NK-92 (cell line): ENCODE results near the gene GALNT2.

Experiments
- DNase-seq: peaks from one replicate; lab custom pipeline; 2025; ENCODE audit not compliant: unreplicated experiment; lab: John Stamatoyannopoulos, UW

Gene GALNT2

DNA sequence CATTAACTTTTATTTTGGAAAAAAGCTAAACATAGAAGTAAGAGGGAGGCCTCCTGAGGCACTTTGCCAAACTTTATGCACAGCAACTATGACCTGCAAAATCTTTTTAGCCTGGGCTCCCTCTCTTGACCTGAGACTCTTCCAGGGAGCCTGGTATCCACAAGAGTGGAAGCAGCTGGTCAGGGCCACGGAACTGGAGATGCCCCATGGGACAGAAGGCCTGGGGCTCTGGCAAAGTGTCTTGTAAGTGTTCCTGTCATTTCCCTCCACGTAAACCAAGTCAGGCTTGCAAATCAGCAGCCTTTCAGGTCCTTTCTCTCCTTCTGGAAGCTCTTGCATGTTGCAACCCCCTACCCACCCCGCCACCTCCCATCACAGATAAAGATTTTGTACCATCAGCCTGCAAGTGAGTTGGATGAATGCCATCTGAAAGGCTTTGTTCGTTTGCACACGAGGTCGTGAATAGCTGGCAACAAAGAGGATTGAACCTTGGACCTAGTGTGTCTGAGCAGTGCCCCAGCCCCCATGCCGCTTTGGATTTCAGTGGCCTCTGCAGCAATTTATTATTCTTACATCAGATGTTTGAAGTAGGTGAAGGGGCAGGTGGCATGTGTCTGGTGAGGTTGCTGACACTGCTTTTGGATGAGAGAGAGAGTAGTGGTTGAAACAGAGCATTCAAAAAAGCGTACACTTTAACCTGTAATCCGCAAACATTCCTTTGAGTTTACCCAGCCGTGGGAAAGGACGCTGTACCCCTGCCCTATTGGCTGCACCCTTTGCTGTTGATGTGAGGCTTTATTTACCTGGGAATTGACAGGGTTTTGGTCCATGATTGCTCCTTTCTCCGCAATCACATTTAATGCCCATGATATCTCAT lies 91.6 kb downstream of the GALNT2 start:
- no peak for DNase-seq

DNA sequence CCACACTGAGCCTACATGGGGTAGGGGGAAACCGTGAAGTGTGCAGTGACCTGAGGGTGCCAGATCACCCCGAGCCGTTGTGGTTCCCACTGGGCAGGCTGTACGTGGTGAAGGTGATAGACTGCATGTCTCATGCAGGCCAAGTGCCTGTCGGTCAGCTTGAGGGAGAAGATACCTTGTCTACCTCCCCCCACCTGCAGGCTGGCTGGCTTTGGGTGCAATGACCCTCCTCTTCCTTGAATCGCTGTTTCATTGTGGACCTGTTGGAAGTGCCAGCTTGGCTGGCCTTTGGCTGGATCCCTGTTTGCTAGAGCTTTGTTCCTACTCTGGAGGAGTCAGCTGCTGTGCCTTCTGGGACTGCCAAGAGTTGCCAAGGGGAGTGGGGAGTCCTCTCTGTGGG lies 92.5 kb downstream of the GALNT2 start:
- DNase-seq, result no peak

DNA sequence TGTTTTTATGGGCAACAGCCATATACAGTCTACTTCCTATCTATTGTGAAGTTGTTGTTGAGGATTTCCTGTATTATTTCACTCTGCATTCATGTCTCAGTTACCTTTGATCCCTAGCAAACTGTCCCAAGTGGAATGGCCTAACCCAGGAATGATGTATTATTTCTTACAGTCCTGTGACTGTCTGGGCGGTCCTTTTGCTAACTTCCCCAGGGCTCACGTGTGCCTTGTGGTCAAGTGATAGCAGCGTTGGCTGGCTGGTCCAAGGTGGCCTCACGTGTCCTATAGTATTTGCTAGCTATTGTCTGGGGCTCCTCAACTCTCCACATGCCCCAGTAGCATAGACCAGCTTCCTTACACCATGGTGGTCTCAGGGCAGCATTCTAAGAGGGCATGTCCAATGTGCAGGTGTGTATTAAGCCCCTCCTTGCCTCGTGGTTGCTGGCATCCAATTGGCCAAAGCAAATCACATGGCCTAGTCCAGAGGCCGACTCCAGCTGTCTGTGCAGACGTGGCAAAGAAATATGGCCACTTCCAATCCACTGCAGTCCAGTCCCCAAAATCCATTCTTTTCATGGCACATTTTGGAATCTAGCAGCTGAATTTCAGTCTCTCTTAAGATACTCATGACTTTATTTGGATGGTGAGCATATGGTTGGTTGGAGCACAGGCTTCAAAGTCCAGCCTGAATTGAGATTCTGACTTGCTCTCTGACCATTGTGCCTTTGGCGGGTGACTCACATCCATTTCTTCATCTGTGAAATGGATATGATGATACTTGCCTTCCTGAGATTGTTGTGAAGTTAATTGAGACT lies 94.1 kb downstream of the GALNT2 start:
- no peak for DNase-seq

DNA sequence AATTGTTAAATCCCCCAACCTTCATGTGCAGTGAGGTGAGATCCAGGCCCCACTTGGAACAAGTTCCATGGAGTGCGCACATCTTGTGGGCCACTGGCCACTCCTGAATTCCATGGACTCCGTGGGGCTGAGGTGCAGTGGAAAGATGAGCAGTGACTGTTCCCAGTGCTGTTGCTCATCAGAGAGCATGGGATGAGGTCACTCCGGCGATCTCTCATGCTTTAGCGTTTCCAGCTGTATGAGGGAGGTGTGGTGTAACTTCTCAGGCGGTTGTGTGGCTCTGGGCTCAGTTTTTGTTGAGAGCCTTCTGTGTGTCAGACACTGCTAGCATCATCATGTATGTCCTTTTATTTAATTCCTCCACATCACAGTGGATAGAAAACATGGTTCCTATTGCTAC lies 96.2 kb downstream of the GALNT2 start:
- DNase-seq, result no peak

DNA sequence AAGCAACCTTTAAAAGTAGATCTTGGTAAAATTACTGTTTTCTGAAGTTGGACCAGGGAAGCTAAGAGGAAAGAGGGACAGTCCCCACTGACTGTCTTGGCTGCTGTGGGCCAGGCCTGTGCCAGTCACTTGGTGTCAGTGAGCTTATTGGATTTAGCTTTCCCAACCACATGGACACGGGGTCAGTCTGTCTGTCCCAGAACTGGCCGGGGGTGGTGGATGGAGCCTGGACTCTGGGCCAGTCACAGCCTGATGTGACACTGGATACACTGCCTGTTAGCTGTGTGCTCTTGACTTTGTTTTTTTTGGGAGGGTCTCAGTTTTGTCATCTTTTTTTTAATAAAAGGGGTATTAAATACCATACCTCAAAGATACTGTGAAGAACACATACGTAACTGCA lies 96.7 kb downstream of the GALNT2 start:
- no peak for DNase-seq

DNA sequence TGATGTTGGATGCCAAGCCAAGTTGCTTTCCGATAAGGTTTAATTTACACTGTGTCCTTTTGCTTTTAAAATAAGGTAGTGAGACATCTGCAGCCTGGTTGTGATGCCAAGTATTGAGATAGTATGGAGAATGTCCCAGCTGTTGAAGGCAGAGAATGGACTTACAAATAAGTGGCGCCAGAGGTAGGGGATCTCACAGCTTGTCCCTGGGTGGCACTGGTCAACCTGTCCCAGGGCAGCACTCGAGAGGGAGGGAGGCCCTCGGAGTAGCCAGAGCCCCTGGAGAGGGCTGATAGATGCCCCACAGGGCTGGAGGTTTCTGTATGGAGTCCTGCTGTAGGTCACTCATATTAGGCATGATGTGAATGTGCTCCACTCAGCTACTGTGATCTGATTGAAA lies 98.5 kb downstream of the GALNT2 start:
- no peak for DNase-seq

DNA sequence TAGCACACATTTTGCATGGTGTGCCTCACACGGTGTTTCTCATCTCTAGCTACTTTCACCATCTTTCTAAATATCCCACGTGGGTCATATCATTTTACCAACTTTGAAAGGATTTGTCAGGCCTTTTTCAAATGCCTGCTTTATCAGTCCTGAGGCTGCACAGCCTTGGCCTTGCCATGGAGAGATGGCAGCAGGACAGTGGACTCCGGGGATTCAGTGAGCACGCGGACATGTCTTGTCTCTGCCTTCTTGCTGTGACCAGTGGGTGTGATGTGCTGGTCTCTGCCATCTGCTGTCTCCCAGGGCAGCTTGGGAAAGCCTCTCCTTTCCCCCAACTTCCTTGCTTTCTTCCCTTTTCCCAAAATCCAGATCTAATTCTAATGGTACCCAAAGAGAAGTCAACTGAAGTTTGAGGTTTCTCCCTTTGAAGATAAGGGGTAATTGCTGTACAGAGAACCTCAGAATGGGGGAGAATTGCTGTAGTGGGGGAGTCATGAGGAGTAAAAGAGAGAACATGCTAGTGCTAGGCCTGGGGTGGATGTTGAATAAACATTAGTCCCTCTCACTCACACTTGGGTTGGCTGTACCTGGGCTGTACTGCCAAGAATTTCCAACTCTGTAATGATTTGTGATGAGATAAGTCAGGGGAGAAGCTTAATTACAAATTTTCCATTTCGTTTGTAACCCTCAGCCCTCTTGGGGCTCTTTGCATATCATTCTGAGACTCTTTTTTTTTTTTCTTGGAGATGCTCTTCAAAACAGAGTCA lies 99.5 kb downstream of the GALNT2 start:
- no peak for DNase-seq

DNA sequence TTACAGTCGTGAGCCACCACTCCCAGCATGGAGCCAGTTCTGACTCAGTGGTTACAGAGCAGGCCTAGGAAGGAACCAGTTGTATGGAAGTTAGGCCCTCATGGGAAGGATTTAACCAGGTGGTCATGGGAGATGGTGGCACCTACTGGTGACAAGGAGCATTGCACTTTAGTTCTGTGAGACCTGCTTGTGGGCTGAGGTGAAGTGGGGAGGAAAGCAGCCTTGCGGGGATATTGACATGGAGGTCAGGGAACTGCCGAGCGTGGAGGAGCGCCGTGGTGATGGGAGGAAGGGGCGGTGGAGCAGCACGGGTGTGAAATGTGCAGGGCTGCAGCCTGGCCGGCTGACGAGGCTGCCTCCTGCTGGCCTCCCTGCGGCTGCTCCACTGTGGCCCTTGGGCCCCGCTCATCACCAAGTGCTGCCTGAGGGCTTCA lies 100.4 kb downstream of the GALNT2 start:
- no peak for DNase-seq

DNA sequence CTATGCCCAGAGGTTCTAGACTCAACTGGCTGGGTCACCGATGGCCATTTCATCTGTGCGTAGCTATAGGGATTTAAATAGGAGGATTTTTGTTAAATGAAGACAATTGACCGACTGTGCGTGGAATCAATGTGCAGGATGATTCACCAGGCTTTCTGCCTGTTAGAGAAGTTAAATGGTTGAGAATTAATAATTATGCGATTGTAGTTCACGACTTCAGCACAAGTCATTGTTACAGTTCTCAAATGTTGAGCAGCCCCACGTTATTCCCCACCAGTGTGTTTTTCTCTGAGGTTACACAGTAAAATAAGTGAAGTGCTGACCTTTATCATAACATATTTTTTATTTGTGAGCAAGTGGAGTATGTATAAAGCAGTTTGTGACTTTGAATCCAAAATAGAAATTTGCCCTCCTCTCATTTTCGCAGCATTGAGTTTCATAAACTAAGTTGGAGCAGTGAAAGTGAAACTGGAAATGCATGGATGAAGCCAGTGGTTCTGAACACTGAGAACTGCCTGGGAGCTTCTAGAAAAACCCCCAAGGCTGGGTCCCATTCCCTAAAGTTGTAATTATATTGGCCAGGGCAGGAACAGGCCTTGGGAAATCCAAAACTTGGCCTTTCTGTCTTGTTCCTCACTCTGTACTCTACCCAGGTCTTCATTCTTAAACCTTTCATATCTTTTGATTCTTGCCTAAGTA lies 102.6 kb downstream of the GALNT2 start:
- no peak for DNase-seq

DNA sequence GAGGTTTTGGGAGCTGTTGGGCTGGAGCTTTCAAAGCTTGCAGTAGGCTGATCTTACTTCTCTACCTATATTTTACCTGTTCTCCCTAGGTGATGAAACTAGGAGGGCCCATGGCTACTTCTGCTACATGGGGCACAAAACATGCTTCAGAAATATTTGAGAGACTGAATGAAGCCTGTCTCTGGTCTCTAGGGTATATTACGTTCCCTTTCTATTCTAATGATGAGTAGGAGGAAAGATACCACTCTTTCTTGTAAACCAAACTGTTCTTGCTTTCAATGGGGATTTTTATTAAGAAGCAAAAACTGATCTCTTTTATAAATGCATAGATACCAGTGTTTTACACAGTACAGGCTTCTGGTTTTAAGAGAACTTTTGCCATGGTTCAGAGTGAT lies 103.1 kb downstream of the GALNT2 start:
- DNase-seq, result no peak

DNA sequence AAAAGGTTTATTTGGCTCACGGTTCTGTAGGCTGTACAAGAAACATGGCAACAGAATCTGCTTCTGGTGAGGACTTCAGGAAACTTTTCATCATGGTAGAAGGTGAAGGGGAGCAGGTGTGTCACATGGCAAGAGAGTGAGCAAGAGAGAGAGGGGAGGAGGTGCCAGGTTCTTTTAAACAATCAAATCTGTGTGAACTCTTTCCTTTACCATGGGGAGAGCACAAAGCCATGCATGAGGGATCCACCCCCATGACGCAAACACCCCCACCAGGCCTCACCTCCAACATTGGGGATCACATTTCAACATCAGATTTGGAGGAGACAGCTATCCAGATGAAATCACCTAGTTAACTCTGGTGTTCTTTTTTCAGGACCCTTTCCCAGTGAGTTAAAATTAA lies 103.6 kb downstream of the GALNT2 start:
- DNase-seq, result no peak

DNA sequence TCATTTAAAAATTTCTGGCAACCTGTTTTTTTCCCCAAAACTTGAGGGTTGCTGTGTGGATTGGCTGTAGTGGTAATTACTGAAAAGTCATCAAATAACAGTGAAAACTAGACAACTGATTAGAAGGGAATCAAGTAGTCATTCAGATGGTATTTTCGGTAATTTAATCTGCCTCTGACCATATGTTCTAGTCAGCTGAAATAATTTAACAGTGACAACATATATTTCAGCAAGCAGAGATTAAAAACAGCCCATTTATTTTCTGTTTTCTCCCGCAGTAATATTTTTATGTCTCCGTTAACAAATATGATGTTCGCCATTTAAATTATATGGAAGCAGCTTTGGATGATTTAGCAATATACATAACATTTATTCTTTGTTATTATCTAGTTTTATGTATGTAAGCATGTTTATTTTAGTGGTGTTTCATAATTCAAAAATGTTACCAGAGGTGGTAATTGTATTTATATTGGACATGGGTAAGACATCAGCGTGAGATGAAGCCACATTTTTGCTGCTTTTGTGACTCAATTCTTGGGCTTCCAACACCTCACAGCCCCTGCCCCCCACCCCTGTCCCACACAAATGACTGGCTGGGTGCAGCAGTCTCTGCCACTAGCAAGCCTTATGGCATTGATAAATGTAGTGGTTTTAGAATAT lies 104.4 kb downstream of the GALNT2 start:
- DNase-seq, result no peak

DNA sequence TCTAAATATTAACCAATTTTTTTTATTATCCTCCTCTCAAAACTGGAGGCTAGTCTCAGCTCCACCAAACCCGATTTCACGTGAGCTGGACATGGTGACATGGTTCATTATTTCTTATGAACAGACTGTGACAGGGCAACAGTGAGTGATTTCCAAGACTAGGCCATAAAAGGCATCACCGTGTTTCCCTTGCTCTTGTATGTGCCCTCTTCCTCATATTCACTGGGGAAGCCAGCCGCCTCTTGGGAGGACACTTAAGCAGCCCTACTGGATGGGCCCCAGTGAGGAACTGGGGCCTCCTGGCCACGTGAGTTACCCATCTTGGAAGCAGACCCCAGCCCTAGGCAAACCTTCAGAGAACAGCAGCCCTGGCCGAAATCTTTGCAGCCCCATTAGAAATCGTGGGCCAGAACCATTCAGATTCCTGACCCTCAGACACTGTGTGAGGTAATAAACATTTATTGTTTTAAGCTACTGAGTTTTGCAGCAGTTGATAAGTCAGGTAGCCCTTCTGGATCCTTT lies 105.0 kb downstream of the GALNT2 start:
- no peak for DNase-seq

DNA sequence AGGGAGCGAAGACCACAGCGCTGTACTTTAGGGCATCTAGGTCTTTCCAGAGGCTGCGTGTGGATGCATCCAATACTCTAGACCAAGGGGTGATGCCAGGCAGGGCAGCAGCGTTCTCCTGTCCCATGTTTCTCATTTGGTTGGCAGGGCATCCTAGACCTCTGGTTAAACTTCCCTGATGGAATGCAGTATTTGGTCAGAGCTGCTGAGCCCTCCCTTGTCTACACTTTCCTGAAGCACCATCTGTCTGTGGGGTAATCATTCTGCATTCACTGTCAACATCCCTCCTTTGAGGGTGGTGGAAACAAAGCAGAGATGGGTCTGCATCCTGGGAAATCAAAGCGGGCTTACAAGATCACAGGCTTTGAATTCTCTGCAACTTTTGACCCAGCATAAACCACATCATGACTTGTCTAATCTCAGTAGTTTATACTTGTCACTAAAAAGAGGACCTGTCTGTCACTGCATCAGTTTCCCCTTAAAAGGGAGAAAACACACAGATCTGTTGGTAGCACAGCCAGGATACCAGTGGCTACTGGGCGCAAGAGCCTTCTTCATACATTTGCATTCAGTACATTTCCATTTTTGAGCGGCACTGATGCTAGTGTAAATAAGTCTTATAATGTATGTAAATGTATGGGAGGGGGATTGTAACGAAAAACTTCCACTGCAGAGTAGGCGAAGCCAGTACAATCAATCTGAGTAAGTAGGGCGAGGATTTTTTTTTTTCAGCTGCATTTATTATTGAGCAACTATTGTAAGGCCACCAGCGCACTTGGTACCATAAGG lies 106.3 kb downstream of the GALNT2 start:
- DNase-seq, result no peak

DNA sequence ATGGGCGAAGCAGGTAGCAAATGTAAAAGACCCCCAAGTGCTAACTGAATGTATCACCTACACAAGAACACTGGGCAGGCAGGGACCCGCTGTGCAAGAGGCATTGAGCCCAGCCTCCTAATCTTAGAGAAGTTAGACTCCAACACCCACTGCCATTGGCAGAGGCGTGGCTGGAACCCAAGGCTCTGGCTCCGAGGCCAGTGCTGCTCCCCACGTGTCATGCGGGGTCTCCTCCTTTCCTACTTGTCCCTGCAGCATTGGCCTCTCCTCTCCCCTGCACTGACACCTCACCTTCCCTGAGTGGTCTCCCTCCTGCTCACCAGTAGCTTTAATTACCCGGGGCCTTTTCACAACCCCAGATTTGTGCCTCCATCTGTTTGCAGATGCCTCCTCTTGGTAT lies 107.0 kb downstream of the GALNT2 start:
- DNase-seq, result no peak

DNA sequence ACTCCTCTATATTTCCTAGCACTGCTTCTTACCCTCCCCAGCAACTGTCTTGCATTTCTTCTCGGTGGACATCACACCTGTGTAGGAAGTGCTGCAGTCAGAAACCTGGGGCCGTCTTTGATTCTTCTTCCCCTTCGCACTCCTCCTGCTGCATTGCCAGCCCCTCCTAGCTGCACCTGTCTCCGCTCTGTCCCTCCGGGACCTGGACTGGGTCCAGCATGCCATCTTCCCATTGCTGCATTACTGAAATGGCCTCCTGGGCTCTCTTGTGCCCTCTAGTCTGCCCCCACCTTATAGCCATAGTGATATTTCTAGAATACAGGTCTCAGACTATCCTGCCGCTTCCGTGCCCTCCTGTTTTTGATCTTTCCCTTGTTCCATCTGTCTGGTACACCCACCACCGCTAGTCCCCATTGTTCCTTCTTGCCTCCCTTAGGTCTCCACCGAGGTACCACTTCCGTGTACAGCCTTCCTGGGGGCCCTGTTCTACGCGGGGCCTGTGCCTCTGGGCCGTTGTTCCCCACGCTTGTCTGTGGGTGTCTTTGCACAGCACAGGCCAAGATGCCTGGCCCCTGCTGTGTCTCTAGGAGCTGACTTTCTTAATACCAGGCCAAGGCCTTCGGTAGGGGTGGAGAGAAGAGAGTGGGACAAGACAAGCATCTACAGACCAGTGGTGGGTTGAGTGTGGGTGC lies 107.6 kb downstream of the GALNT2 start:
- DNase-seq, result no peak

DNA sequence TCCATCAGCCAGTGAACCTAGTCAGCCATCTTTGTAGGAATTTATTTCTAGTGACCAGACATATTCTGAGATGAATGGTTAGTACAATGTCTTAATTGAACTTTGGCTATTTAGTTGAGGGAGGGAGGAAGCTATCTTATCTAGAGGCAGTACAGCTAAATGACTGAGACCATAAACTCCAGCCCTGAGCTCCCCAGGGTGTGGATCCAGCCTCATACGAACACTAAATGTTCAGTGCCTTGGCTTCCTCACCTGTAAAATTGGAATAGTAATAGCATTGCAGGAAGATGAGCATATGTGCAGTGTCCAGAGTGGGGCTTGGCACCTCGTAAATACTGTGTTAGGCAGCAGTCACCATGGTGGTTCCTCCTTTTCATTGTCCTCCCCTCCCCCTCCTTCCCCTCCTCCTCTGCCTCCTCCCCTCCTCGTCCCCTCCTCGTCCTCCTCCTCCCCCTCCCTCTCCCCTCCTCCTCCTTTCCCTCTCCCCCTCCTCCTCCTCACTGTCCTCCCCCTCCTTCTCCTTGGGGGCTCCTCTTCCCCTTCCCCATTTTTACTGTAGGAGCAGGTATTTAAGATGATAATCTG lies 108.2 kb downstream of the GALNT2 start:
- no peak for DNase-seq

DNA sequence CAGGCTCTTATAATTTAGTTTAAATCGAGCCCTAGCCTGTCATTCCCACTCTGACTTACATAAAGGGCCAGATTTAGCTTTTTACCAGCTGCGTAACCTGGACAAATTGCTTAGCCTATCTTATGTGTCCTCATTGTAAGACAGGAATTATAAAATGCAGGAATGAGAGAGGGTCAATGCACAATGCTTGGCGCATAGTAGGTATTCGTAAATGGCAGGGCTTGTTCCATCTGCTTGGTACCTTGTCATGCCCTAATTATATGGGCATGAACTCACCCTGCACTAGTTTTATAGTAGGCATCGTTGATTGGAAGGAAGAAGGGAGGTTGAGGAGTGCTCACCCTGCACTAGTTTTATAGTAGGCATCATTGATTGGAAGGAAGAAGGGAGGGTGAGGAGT lies 108.8 kb downstream of the GALNT2 start:
- DNase-seq, result no peak
